ENCODE data around the gene BACH2.
"Not testable (repeated sequence)": the region's sequence is repeated elsewhere in the genome, so short reads cannot be mapped to it uniquely, and the experiment has no call there.

The BACH2 gene

GRCh38 chr6:90296341-90297114, at the start of gene BACH2:
BACH2 (minus strand) TSS chr6:90296843; CDS start chr6:90008844, 287,999 bp downstream.
- peak; percentile 69 for DNase-seq

- DNase-seq: no peak
Observed at GRCh38 chr6:90343576-90343975, 46.9 kb upstream of the BACH2 start.

GRCh38 chr6:90338409-90338808, 41.8 kb upstream of the BACH2 start:
- no peak for DNase-seq

- DNase-seq: no peak
Observed at GRCh38 chr6:90336388-90336947, 39.8 kb upstream of the BACH2 start.

GRCh38 chr6:90333928-90334327, 37.3 kb upstream of the BACH2 start:
- no peak for DNase-seq

GRCh38 chr6:90332978-90333543, 36.4 kb upstream of the BACH2 start:
- DNase-seq: not testable (repeated sequence)

- no peak for DNase-seq
Observed at GRCh38 chr6:90329386-90330077, 32.9 kb upstream of the BACH2 start.

GRCh38 chr6:90328004-90328403, 31.4 kb upstream of the BACH2 start:
- peak; percentile 4 for DNase-seq

GRCh38 chr6:90326404-90327057, 29.9 kb upstream of the BACH2 start:
- no peak for DNase-seq

GRCh38 chr6:90323706-90324105, 27.1 kb upstream of the BACH2 start:
- DNase-seq: no peak

GRCh38 chr6:90322976-90323474, 26.4 kb upstream of the BACH2 start:
- no peak for DNase-seq

- DNase-seq: no peak
Observed at GRCh38 chr6:90319979-90320685, 23.5 kb upstream of the BACH2 start.

- DNase-seq: no peak
Observed at GRCh38 chr6:90319044-90319443, 22.4 kb upstream of the BACH2 start.

GRCh38 chr6:90315986-90316385, 19.3 kb upstream of the BACH2 start:
- DNase-seq: no peak

- no peak for DNase-seq
Observed at GRCh38 chr6:90315354-90315950, 18.8 kb upstream of the BACH2 start.

GRCh38 chr6:90314514-90314913, 17.9 kb upstream of the BACH2 start:
- DNase-seq: no peak

GRCh38 chr6:90311569-90311968, 14.9 kb upstream of the BACH2 start:
- DNase-seq: no peak

GRCh38 chr6:90305800-90306448, 9.3 kb upstream of the BACH2 start:
- no peak for DNase-seq

GRCh38 chr6:90304308-90304707, 7.7 kb upstream of the BACH2 start:
- no peak for DNase-seq

GRCh38 chr6:90303039-90303438, 6.4 kb upstream of the BACH2 start:
- no peak for DNase-seq

- DNase-seq: no peak
Observed at GRCh38 chr6:90302320-90302719, 5.7 kb upstream of the BACH2 start.
